ENCODE results near the gene C12orf60. TPM values are rescaled to one million over a fixed set of nuclear protein-coding genes. Genes with fewer than 3 reads are reported as not detected.

The C12orf60 gene
- total RNA-seq, 1 experiment from 2014 or later: 7.1 TPM

- DNase-seq (ENCODE audit: low read depth): no peak
- in situ Hi-C loops (cut with HindIII; ENCODE audit: low pct_unique_long_range_greater_than_20kb, low sequenced_read_pairs): no loop called here
Measured at GRCh38 chr12:14850929-14851663, 47.6 kb downstream of the C12orf60 start.

- in situ Hi-C loops (cut with HindIII; ENCODE audit: low pct_unique_long_range_greater_than_20kb, low sequenced_read_pairs): no loop called here
- no peak for DNase-seq (ENCODE audit: low read depth)
Measured at GRCh38 chr12:14852880-14853279, 49.4 kb downstream of the C12orf60 start.

DNA sequence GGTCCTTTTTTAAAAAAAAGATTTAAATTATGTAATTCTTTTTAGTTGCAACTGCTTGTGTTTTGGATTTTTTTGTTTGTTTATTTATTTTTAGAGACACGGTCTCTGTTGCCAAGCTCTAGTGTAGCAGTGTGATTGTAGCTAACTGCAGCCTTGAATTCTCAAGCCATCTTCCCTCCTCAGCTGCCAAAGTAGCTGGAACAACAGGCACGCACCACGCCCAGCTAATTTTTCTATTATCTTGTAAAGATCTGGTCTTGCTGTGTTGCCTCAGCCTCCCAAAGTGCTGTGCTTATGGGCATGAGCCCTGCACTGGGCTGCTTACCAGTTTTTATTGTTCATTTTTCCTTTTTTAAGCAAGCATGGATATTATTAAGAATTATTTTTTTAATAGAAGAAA, 50.5 kb downstream of the C12orf60 start:
- DNase-seq (ENCODE audit: low read depth): no peak
- in situ Hi-C loops (cut with HindIII; ENCODE audit: low pct_unique_long_range_greater_than_20kb, low sequenced_read_pairs): no loop called here

GRCh38 chr12:14854586-14855183, 51.2 kb downstream of the C12orf60 start:
- DNase-seq (ENCODE audit: low read depth): no peak
- in situ Hi-C loops (cut with HindIII; ENCODE audit: low pct_unique_long_range_greater_than_20kb, low sequenced_read_pairs): no loop called here

- DNase-seq (ENCODE audit: low read depth): no peak
- in situ Hi-C loops (cut with HindIII; ENCODE audit: low pct_unique_long_range_greater_than_20kb, low sequenced_read_pairs): no loop called here
Measured at GRCh38 chr12:14858513-14858912, 55.0 kb downstream of the C12orf60 start.

DNA sequence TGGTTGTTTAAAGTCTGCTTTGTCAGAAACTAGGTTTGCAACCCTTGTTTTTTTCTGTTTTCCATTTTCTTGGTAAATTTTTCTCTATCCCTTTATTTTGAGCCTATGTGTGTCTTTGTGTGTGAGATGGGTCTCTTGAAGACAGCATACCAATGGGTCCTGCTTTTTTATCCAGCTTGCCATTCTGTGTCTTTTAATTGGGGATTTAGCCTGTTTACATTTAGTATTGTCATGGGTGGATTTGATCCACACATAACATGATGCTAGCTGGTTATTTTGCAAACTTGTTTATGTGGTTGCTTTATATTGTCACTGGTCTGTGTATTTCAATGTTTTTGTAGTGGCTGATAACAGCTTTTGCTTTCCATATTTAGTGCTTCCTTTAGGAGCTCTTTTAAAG, 57.0 kb downstream of the C12orf60 start:
- DNase-seq (ENCODE audit: low read depth): no peak
- in situ Hi-C loops (cut with HindIII; ENCODE audit: low pct_unique_long_range_greater_than_20kb, low sequenced_read_pairs): no loop called here

DNA sequence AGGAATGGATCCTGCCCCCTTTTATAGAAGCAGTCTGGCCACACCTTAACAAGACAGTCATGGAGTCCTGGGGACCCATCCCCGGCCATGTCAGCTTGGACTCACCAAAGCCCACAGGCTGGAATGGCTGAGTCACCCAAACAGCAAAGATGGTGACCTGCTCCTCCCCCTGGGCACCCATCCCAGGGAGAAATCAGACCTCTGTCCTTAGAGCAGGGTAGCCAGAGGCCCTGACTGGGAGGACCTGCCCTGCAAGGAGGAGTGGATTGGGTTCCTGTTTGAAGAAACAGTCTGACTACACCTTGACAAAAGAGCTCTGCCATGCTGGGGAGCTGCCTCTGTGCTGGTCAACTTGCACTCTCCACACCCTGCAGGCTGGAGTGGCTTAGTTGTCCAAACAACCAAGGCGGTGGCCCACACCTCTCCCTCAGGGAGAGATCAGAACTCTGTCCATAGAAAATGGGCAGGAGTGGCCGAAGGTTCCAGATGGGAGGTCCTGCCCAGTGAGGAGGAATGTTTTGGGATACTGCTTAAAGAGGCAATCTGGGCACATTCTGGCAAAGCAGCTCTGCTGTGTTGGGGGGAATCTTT, 65.5 kb downstream of the C12orf60 start:
- DNase-seq (ENCODE audit: low read depth): no peak
- in situ Hi-C loops (cut with HindIII; ENCODE audit: low pct_unique_long_range_greater_than_20kb, low sequenced_read_pairs): no loop called here

DNA sequence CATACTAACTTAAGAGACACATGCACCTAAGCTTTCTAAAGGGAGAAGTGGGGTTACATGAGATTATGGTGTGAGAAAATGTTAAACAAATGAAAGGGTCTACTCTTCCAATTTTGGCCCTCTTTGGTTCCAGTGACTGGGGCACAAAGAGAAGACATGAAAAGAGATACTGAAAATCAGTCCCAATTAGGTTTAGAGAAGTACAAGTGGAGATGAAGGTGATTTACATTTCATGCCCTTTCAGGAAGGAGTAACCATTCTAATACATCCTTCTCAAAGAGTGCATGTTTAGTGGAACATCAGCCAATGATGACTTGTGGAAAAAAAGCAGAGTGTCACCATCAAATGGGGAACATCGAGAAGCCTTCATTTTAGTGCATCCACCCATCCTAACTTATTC, 67.8 kb downstream of the C12orf60 start:
- DNase-seq (ENCODE audit: low read depth): no peak
- in situ Hi-C loops (cut with HindIII; ENCODE audit: low pct_unique_long_range_greater_than_20kb, low sequenced_read_pairs): no loop called here

GRCh38 chr12:14871886-14872285, 68.4 kb downstream of the C12orf60 start:
- no peak for DNase-seq (ENCODE audit: low read depth)
- in situ Hi-C loops (cut with HindIII; ENCODE audit: low pct_unique_long_range_greater_than_20kb, low sequenced_read_pairs): no loop called here

- in situ Hi-C loops (cut with HindIII; ENCODE audit: low pct_unique_long_range_greater_than_20kb, low sequenced_read_pairs): no loop called here
- DNase-seq (ENCODE audit: low read depth): no peak
Measured at GRCh38 chr12:14873440-14874185, 70.1 kb downstream of the C12orf60 start.

Other genes with a start within 250 kb of the C12orf60 start
- 66.6 and 73.2 TPM in 2 replicates for gene PLBD1, start 235.8 kb upstream of the C12orf60 start, total RNA-seq (2014; rRNA removed; shearing (Covaris generic); ENCODE audit: low replicate concordance)
- gene GUCY2C, start 107.1 kb upstream of the C12orf60 start, total RNA-seq (2014; rRNA removed; shearing (Covaris generic); ENCODE audit: low replicate concordance): not detected in 2 replicates
- gene WBP11, start 192 bp upstream of the C12orf60 start, total RNA-seq (2014; rRNA removed; shearing (Covaris generic); ENCODE audit: low replicate concordance): 11.0 and 18.2 TPM in 2 replicates
- gene SMCO3, start 10.5 kb downstream of the C12orf60 start, total RNA-seq (2014; rRNA removed; shearing (Covaris generic); ENCODE audit: low replicate concordance): not detected in 2 replicates
- not detected in 2 replicates for gene ART4, start 39.9 kb downstream of the C12orf60 start, total RNA-seq (2014; rRNA removed; shearing (Covaris generic); ENCODE audit: low replicate concordance)
- not detected in 2 replicates for gene MGP, start 82.2 kb downstream of the C12orf60 start, total RNA-seq (2014; rRNA removed; shearing (Covaris generic); ENCODE audit: low replicate concordance)
- not detected in 2 replicates for gene ERP27, start 134.9 kb downstream of the C12orf60 start, total RNA-seq (2014; rRNA removed; shearing (Covaris generic); ENCODE audit: low replicate concordance)
- gene ARHGDIB, start 157.9 kb downstream of the C12orf60 start, total RNA-seq (2014; rRNA removed; shearing (Covaris generic); ENCODE audit: low replicate concordance): 3.8 and 11.8 TPM in 2 replicates
- gene PDE6H, start 169.4 kb downstream of the C12orf60 start, total RNA-seq (2014; rRNA removed; shearing (Covaris generic); ENCODE audit: low replicate concordance): not detected in 2 replicates

All from Caki2 (cell line).